Natural killer cell (primary cell): ENCODE data around the gene PLB1. TPM values are rescaled to one million over a fixed set of nuclear protein-coding genes. Genes with fewer than 3 reads are reported as not detected.

Source experiments
- ATAC-seq, 3 donors: fragments of 150-1000 bp in 2 of 3; fragments of 200-7000 bp in 1 of 3; cut with Tn5 transposase; 1 replicate in 1 of 3; 2 replicates in 2 of 3; pipeline ENCODE4 v1.10.0; 2021; ENCODE audit warnings: mild to moderate bottlenecking in 2 of 3, moderate library complexity in 2 of 3
- DNase-seq, 2 donors: peaks; one replicate each; pipeline versions ENCODE4 v3.0.0 to v3.0.0-alpha.2; 2013 to 2021; ENCODE audit warnings: mixed read lengths in 1 of 2
- H3K27ac ChIP-seq: one replicate; pipeline ENCODE4 v1.5.1; 2013; ENCODE audit warnings: mild to moderate bottlenecking, low read length
- H3K27me3 ChIP-seq: one replicate; pipeline ENCODE4 v1.6.1; 2013; ENCODE audit warnings: low read length; ENCODE audit not compliant: control insufficient read depth, insufficient read depth
- H3K36me3 ChIP-seq: one replicate; pipeline ENCODE4 v1.6.1; 2013; ENCODE audit warnings: low read length; ENCODE audit not compliant: control insufficient read depth, insufficient read depth
- H3K4me1 ChIP-seq: one replicate; pipeline ENCODE4 v1.6.1; 2013; ENCODE audit warnings: low read length; ENCODE audit not compliant: control insufficient read depth, insufficient read depth
- H3K4me3 ChIP-seq: one replicate; pipeline ENCODE4 v1.5.1; 2013; ENCODE audit warnings: low read length
- H3K9me3 ChIP-seq: one replicate; pipeline ENCODE4 v1.6.1; 2013; ENCODE audit warnings: low read length; ENCODE audit not compliant: control insufficient read depth, insufficient read depth
- H3K27ac Mint-ChIP-seq, 2 donors: one replicate each; pipeline ENCODE4 v1.8.0; 2022; ENCODE audit warnings: mild to moderate bottlenecking in 2 of 2, mixed read lengths in 2 of 2, moderate library complexity in 1 of 2
- H3K27me3 Mint-ChIP-seq, 2 donors: one replicate each; pipeline ENCODE4 v1.8.0; 2022; ENCODE audit warnings: low read depth in 2 of 2, mixed read lengths in 2 of 2
- H3K36me3 Mint-ChIP-seq: one replicate; pipeline ENCODE4 v1.8.0; 2022; ENCODE audit warnings: mixed read lengths
- H3K4me1 Mint-ChIP-seq, 2 donors: one replicate each; pipeline ENCODE4 v1.8.0; 2022; ENCODE audit warnings: mixed read lengths in 2 of 2
- H3K4me3 Mint-ChIP-seq: one replicate; pipeline ENCODE4 v1.8.0; 2022; ENCODE audit warnings: mild to moderate bottlenecking, moderate library complexity, mixed read lengths
- H3K9me3 Mint-ChIP-seq, 2 donors: one replicate each; pipeline ENCODE4 v1.8.0; 2022; ENCODE audit warnings: mixed read lengths in 2 of 2
- WGBS: methylation state at CpG from one replicate; pipeline ENCODE4 v1.1.7; 2013; ENCODE audit warnings: missing lambda C conversion rate; ENCODE audit not compliant: insufficient coverage; 5-methylcytosine and 5-hydroxymethylcytosine counted together
- intact Hi-C: fragments of 100-400 bp; cut with micrococcal nuclease; formaldehyde crosslinking; loops from one replicate; pipeline ENCODE4 v1.14.2; 2022
- total RNA-seq, 4 donors: library from RNA; stranded (reverse); fragments of 120-200 nt in 1 of 4; gene quantifications; one replicate each; pipeline versions ENCODE4 v1.2.3 to v1.2.4, GENCODE V29; 2013 to 2022
- TF ChIP-seq, protein P1 (sequence below): fragments of 200-600 bp; IDR thresholded peaks from one replicate; pipeline ENCODE4 v1.8.0; 2022; ENCODE audit warnings: antibody characterized with exemption

PLB1 gene
- total RNA-seq, 3 donors from 2014 or later (not counting 1 experiment from before 2014, with no cell fraction given): 1.7 to 2.6 (median 1.9) TPM

DNA sequence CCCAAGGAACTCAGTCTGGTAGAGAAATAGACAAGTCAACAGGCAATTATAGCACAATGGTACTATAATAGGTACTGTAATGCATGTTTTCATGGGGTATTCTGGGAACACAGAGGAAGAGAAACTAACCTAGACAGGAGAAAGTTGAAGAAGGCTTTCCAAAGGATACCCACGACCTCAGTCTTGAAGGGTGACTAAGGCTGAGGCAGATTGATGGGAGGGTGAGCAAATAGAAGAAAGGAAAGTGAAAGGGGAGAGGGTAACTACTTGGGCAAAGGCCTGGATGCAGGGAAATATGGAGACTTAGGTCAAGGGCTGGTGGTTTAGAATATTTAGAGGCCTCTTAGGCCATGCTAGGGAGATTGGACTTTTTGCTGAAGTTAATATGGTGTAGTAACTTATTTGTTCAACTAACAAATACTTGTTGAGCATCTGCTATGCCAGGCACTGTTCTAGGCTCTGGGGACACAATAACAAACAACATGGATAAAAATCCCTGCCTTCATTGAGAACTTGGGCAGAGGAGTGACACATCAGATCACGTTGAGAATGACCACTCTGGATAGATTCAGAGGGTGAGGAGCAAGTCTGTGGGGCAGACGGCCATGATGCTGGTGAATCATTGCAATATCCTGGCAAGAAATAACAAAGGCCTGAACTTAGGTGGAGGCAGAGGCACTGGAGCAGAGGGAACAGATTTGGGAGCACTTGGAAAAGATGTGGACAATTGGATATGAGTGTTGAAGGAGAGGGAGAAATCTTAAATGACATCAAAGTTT is 56.4 kb downstream of the PLB1 start:
- Mint-ChIP-seq H3K27ac (no peak overlapping the region), H3K9me3 (no peaks in the 10 kb centered on the region), H3K27me3 (no peaks in the 10 kb centered on the region), H3K4me1 (peaks cover 17% of the 10 kb centered on the region in 2 donors), H3K4me3 (no peak overlapping the region), H3K36me3 (no peaks in the 10 kb centered on the region)
- 82% methylated on average over 3 of the region's 3 CpGs for WGBS
- Histone ChIP-seq H3K27me3 (no peaks in the 10 kb centered on the region), H3K36me3 (no peaks in the 10 kb centered on the region), H3K4me1 (peaks cover 22% of the 10 kb centered on the region), H3K4me3 (no peak overlapping the region), H3K9me3 (no peaks in the 10 kb centered on the region), H3K27ac (no peak overlapping the region)
- DNase-seq: no peak
- intact Hi-C loops: no loop called here
- TF ChIP-seq, protein P1, sequence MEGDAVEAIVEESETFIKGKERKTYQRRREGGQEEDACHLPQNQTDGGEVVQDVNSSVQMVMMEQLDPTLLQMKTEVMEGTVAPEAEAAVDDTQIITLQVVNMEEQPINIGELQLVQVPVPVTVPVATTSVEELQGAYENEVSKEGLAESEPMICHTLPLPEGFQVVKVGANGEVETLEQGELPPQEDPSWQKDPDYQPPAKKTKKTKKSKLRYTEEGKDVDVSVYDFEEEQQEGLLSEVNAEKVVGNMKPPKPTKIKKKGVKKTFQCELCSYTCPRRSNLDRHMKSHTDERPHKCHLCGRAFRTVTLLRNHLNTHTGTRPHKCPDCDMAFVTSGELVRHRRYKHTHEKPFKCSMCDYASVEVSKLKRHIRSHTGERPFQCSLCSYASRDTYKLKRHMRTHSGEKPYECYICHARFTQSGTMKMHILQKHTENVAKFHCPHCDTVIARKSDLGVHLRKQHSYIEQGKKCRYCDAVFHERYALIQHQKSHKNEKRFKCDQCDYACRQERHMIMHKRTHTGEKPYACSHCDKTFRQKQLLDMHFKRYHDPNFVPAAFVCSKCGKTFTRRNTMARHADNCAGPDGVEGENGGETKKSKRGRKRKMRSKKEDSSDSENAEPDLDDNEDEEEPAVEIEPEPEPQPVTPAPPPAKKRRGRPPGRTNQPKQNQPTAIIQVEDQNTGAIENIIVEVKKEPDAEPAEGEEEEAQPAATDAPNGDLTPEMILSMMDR: no peak
- no peak for ATAC-seq

DNA sequence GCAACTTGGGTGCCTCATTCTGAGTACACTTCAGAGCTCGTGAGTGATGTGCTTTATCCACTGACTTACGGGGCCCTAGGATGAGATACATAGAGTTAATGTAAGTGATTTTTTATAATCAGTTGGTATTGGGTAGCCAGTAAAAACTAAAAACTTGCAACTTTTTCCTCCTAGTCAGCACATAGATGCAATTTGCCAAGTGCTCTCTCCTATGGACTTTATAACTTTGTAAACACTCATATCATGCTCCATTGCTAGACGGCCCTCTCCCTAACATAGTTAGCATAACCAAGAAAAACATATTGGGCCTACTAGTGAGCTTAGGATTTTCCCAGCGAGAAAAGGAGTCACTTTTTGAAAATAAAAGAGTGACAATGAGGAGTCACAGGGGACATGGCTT is 60.4 kb downstream of the PLB1 start:
- ATAC-seq (no peak), DNase-seq (no peak)
- H3K36me3 ChIP-seq: no peaks in the 10 kb centered on the region
- no peaks in the 10 kb centered on the region for H3K27me3 ChIP-seq
- Mint-ChIP-seq H3K27me3 (no peaks in the 10 kb centered on the region), H3K36me3 (no peaks in the 10 kb centered on the region), H3K27ac (no peak overlapping the region), H3K4me1 (no peaks in the 10 kb centered on the region), H3K4me3 (no peak overlapping the region), H3K9me3 (no peaks in the 10 kb centered on the region)
- H3K9me3 ChIP-seq: no peaks in the 10 kb centered on the region
- TF ChIP-seq, protein P1: no peak
- intact Hi-C loops: no loop called here
- no peak overlapping the region for H3K27ac ChIP-seq
- H3K4me1 ChIP-seq: no peaks in the 10 kb centered on the region
- H3K4me3 ChIP-seq: no peak overlapping the region
- 95% methylated on average over 4 of the region's 4 CpGs for WGBS

DNA sequence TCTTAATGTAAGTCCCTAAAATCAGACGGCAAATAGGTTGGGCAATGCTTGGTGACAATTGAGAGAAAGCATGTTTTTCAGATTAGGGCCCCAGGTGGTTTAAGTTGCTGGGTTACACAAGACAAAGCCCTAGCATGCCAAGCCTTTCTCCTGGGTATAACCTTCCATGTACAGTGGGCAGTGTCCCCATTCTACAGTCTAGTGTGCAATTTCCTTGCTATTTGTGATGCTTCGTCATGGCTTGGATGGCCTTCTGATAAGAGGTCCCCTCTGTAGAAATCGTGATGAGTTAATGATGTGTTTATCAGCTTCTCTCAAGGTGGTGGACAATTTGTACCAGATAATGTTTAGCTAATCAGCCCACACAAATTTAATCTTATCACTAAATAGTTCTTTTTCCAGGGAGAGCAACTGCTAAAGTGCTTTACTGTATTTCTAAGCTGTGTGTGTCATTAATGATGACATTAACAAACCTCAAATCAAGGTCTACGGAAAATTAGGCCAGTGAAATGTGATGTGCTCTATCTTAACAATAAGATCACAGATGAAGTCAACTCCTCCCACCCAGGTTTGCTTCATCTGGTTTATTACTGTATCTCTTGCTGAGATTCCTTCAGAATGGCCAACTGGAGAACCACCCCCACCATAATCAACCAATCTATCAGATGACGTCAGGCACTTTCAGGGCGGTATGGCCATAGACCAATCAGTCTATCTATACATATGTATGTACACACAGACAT is 61.7 kb downstream of the PLB1 start:
- no peaks in the 10 kb centered on the region for H3K4me1 Mint-ChIP-seq
- DNase-seq: no peak
- peak in 1 of 3 donors; percentile 76 for ATAC-seq
- no peaks in the 10 kb centered on the region for H3K36me3 ChIP-seq
- H3K27me3 Mint-ChIP-seq: no peaks in the 10 kb centered on the region
- WGBS: 84% methylated on average over 2 of the region's 6 CpGs
- no peaks in the 10 kb centered on the region for H3K36me3 Mint-ChIP-seq
- H3K4me3 Mint-ChIP-seq: no peak overlapping the region
- no peak overlapping the region for H3K27ac Mint-ChIP-seq
- no peaks in the 10 kb centered on the region for H3K9me3 Mint-ChIP-seq
- H3K4me3 ChIP-seq: no peak overlapping the region
- no peaks in the 10 kb centered on the region for H3K27me3 ChIP-seq
- intact Hi-C loops: no loop called here
- TF ChIP-seq, protein P1: no peak
- no peak overlapping the region for H3K27ac ChIP-seq
- no peaks in the 10 kb centered on the region for H3K4me1 ChIP-seq
- H3K9me3 ChIP-seq: no peaks in the 10 kb centered on the region
